Activated CD8-positive, alpha-beta T cell treated with anti-CD3 and anti-CD28 coated beads for 36 hours (primary cell): ENCODE measurements around the gene DCAF6. TPM values are rescaled to one million over a fixed set of nuclear protein-coding genes. Genes with fewer than 3 reads are reported as not detected.
A peak's percentile ranks its signal among the peaks of the same experiment; 100 is the strongest.
"Not testable (repeated sequence)": the region's sequence is repeated elsewhere in the genome, so short reads cannot be mapped to it uniquely, and the experiment has no call there.

Experiments used
- ATAC-seq: fragments of 200-7000 bp; cut with Tn5 transposase; one replicate; pipeline ENCODE4 v1.10.0; 2021; ENCODE audit warnings: mild to moderate bottlenecking, moderate library complexity
- CTCF ChIA-PET: fragments of 350-600 bp; sonication (Branson Sonifier 250); formaldehyde crosslinking; loops from one replicate; lab custom pipeline; 2021; ENCODE audit warnings: antibody characterized with exemption; lab: Charles Lee
- POLR2A ChIA-PET: fragments of 350-600 bp; sonication (Branson Sonifier 250); formaldehyde crosslinking; loops from one replicate; lab custom pipeline; 2021; ENCODE audit warnings: antibody characterized with exemption; lab: Charles Lee
- DNase-seq: peaks from one replicate; pipeline ENCODE4 v3.0.0-alpha.2; 2020
- H3K27ac Mint-ChIP-seq: one replicate; pipeline ENCODE4 v1.8.0; 2021; ENCODE audit warnings: mild to moderate bottlenecking, mixed read lengths
- H3K27me3 Mint-ChIP-seq: one replicate; pipeline ENCODE4 v1.8.0; 2021; ENCODE audit warnings: mixed read lengths
- H3K36me3 Mint-ChIP-seq: one replicate; pipeline ENCODE4 v1.8.0; 2021; ENCODE audit warnings: low read depth, mixed read lengths
- H3K4me1 Mint-ChIP-seq: one replicate; pipeline ENCODE4 v1.8.0; 2021; ENCODE audit warnings: low read depth, mixed read lengths
- H3K4me3 Mint-ChIP-seq: one replicate; pipeline ENCODE4 v1.8.0; 2021; ENCODE audit warnings: mild to moderate bottlenecking, moderate library complexity, mixed read lengths
- H3K9me3 Mint-ChIP-seq: one replicate; pipeline ENCODE4 v1.8.0; 2021; ENCODE audit warnings: mixed read lengths
- CTCF ChIP-seq: fragments of 200-600 bp; IDR thresholded peaks from one replicate; pipeline ENCODE4 v1.8.0; 2022; ENCODE audit warnings: antibody characterized with exemption, mild to moderate bottlenecking
- intact Hi-C: fragments of 100-400 bp; cut with micrococcal nuclease; formaldehyde crosslinking; loops from one replicate; pipeline ENCODE4 v1.10.0; 2022
- total RNA-seq, 2 experiments: library from RNA; stranded (reverse); gene quantifications; one replicate each; pipeline ENCODE4 v1.2.3, GENCODE V29; 2021

The DCAF6 gene
- total RNA-seq, 2 experiments from 2014 or later = 21.6 to 22.6 TPM

- ChIA-PET POLR2A (interaction anchor here (0.7 to 1.0 kb wide), 2 partner anchors 10 to 99 kb away, joined by 3 read pairs; no protein-coding TSS in a partner anchor), CTCF (interaction anchor here (1.6 to 1.9 kb wide), 2 partner anchors 9 to 32 kb away, joined by 5 to 7 read pairs; no protein-coding TSS in a partner anchor)
- TF ChIP-seq CTCF = no peak
- no peak for ATAC-seq
- no peaks in the 10 kb centered on the region for H3K9me3 Mint-ChIP-seq
- no peaks in the 10 kb centered on the region for H3K4me1 Mint-ChIP-seq
- H3K27ac Mint-ChIP-seq = no peak overlapping the region
- peaks cover 6% of the 10 kb centered on the region for H3K36me3 Mint-ChIP-seq
- intact Hi-C loops = no loop called here
- no peak for DNase-seq
- no peaks in the 10 kb centered on the region for H3K27me3 Mint-ChIP-seq
- H3K4me3 Mint-ChIP-seq = no peak overlapping the region
These were observed 113.8 kb downstream of the DCAF6 start for GRCh38 chr1:168050307-168050706.

GRCh38 chr1:168050880-168051279 lies 114.4 kb downstream of the DCAF6 start:
- DNase-seq (no peak), ATAC-seq (no peak)
- TF ChIP-seq CTCF = no peak
- Mint-ChIP-seq H3K4me3 (no peak overlapping the region), H3K9me3 (peaks cover 2% of the 10 kb centered on the region), H3K36me3 (peaks cover 8% of the 10 kb centered on the region), H3K4me1 (no peaks in the 10 kb centered on the region), H3K27ac (no peak overlapping the region), H3K27me3 (no peaks in the 10 kb centered on the region)
- ChIA-PET CTCF (interaction anchor here (1.6 to 1.9 kb wide), 2 partner anchors 9 to 32 kb away, joined by 5 to 7 read pairs; no protein-coding TSS in a partner anchor), POLR2A (interaction anchor here (1.0 kb wide), 1 partner anchor 9 kb away, joined by 3 read pairs; no protein-coding TSS in a partner anchor)
- intact Hi-C loops = no loop called here

GRCh38 chr1:168053681-168054080 lies 117.2 kb downstream of the DCAF6 start:
- no peak overlapping the region for H3K27ac Mint-ChIP-seq
- DNase-seq = no peak
- peaks cover 3% of the 10 kb centered on the region for H3K9me3 Mint-ChIP-seq
- ChIA-PET CTCF (interaction anchor here (2.3 kb wide), 1 partner anchor 29 kb away, joined by 11 read pairs; no protein-coding TSS in a partner anchor), POLR2A (no interaction called here)
- no peak overlapping the region for H3K4me3 Mint-ChIP-seq
- TF ChIP-seq CTCF = no peak
- peaks cover 10% of the 10 kb centered on the region for H3K36me3 Mint-ChIP-seq
- intact Hi-C loops = no loop called here
- H3K27me3 Mint-ChIP-seq = no peaks in the 10 kb centered on the region
- no peaks in the 10 kb centered on the region for H3K4me1 Mint-ChIP-seq
- no peak for ATAC-seq

GRCh38 chr1:168054117-168054516 lies 117.6 kb downstream of the DCAF6 start:
- Mint-ChIP-seq H3K27me3 (no peaks in the 10 kb centered on the region), H3K9me3 (peaks cover 3% of the 10 kb centered on the region), H3K36me3 (peaks cover 8% of the 10 kb centered on the region), H3K4me3 (no peak overlapping the region), H3K4me1 (no peaks in the 10 kb centered on the region), H3K27ac (no peak overlapping the region)
- intact Hi-C loops = no loop called here
- POLR2A ChIA-PET = no interaction called here
- CTCF ChIA-PET = interaction anchor here (2.3 kb wide), 1 partner anchor 28 kb away, joined by 11 read pairs; no protein-coding TSS in a partner anchor
- TF ChIP-seq CTCF = no peak
- DNase-seq = no peak
- ATAC-seq = no peak

- H3K36me3 Mint-ChIP-seq, H3K9me3 Mint-ChIP-seq, H3K27me3 Mint-ChIP-seq, H3K27ac Mint-ChIP-seq, intact Hi-C loops, DNase-seq, POLR2A ChIA-PET, H3K4me1 Mint-ChIP-seq, H3K4me3 Mint-ChIP-seq: not testable (repeated sequence)
- peak; percentile 74 for ATAC-seq
- CTCF ChIA-PET = interaction anchor here (2.3 kb wide), 1 partner anchor 26 kb away, joined by 11 read pairs; no protein-coding TSS in a partner anchor
These were observed 119.7 kb downstream of the DCAF6 start for GRCh38 chr1:168056152-168056551.
